Measurements from ENCODE around the gene MAP2. TPM values are rescaled to one million over a fixed set of nuclear protein-coding genes. Genes with fewer than 3 reads are reported as not detected.

MAP2 gene
- total RNA-seq, 1 donor from 2014 or later, result 6.9 TPM

DNA sequence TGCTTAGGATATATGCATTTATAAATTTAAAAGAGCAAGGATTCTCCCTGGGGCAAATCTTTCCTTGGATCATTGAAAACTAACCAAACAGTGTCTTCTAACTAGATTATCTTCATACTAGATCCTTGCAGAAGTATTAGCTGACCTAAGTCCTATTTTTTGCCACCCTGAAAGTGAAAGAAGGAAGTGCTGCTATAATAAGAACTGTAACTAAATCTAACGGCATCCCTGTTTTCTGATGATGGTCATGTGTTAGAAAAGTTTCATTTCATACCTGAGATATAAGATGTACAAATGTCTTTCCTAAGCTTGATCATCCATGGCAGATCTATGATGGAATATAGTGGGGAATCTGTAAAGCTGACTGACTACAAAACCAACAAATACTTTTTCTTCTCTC is 102.7 kb downstream of the MAP2 start:
- peaks cover 2% of the 10 kb centered on the region for H3K27me3 Mint-ChIP-seq (ENCODE audit: low read depth)

DNA sequence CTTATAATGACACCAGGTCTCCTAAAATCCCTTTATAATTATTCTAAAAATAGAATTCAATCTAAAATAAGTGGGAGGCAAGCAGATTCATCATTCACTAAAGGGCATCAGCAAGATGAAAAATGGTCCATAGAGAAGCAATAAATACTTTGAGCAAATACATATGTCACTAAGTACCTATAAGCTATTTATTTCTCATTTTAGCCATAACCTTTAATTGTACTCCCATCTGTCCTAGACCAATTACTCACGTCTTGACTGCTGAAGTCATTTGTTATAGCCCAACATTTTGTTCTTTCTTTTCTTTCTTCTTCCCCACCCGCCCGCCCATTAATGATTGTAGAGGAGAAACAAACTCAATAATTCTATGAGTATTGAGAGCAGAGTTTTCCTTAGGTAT is 105.7 kb downstream of the MAP2 start:
- DNase-seq (ENCODE audit: low spot score in 2 of 2, unreplicated experiment in 2 of 2), result no peak
- TF ChIP-seq, protein P1, sequence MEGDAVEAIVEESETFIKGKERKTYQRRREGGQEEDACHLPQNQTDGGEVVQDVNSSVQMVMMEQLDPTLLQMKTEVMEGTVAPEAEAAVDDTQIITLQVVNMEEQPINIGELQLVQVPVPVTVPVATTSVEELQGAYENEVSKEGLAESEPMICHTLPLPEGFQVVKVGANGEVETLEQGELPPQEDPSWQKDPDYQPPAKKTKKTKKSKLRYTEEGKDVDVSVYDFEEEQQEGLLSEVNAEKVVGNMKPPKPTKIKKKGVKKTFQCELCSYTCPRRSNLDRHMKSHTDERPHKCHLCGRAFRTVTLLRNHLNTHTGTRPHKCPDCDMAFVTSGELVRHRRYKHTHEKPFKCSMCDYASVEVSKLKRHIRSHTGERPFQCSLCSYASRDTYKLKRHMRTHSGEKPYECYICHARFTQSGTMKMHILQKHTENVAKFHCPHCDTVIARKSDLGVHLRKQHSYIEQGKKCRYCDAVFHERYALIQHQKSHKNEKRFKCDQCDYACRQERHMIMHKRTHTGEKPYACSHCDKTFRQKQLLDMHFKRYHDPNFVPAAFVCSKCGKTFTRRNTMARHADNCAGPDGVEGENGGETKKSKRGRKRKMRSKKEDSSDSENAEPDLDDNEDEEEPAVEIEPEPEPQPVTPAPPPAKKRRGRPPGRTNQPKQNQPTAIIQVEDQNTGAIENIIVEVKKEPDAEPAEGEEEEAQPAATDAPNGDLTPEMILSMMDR (IDR thresholded peaks at IDR 0.05; ENCODE audit: unreplicated experiment), result no peak
- Mint-ChIP-seq H3K36me3 (no peaks in the 10 kb centered on the region), H3K4me3 (no peak overlapping the region), H3K9me3 (no peaks in the 10 kb centered on the region), H3K27ac (no peak overlapping the region), H3K27me3 (ENCODE audit: low read depth) (peaks cover 2% of the 10 kb centered on the region), H3K4me1 (peaks cover 20% of the 10 kb centered on the region)

More for the DNA sequence above, 102.7 kb downstream of the MAP2 start:
- peaks cover 20% of the 10 kb centered on the region for H3K4me1 Mint-ChIP-seq
- H3K9me3 Mint-ChIP-seq, result no peaks in the 10 kb centered on the region
- no peak overlapping the region for H3K4me3 Mint-ChIP-seq
- no peak for DNase-seq (ENCODE audit: low spot score in 2 of 2, unreplicated experiment in 2 of 2)
- peak overlapping the region; percentile 93 for H3K27ac Mint-ChIP-seq
- TF ChIP-seq, protein P1 (IDR thresholded peaks at IDR 0.05; ENCODE audit: unreplicated experiment), result no peak
- H3K36me3 Mint-ChIP-seq, result no peaks in the 10 kb centered on the region

- DNase-seq (ENCODE audit: low spot score in 2 of 2, unreplicated experiment in 2 of 2), result no peak
- Mint-ChIP-seq H3K9me3 (no peaks in the 10 kb centered on the region), H3K27me3 (ENCODE audit: low read depth) (peaks cover 2% of the 10 kb centered on the region), H3K4me1 (peaks cover 2% of the 10 kb centered on the region), H3K27ac (no peak overlapping the region), H3K4me3 (no peak overlapping the region), H3K36me3 (no peaks in the 10 kb centered on the region)
- TF ChIP-seq, protein P1 (IDR thresholded peaks at IDR 0.05; ENCODE audit: unreplicated experiment), result no peak
Observed at GRCh38 chr2:209532321-209532720, 108.5 kb downstream of the MAP2 start.

DNA sequence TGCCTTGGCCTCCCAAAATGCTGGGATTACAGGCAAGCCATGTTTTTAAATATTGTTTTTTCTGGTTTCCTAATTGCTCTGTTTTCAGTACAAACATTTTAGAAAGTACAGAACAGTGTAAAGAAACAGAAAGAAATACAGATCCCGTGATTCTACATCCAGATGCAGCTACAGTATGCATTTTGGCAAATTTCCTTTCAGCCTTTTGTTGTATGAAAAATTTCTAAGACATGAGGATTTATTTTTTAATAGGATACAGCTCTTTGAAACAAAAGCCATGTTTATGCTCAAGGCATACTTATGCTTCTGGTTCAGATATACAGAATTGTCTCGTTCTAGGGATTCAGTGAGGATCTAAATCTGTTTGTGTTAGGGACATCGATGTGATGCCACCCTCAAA is 109.5 kb downstream of the MAP2 start:
- no peak overlapping the region for H3K4me3 Mint-ChIP-seq
- H3K27ac Mint-ChIP-seq, result no peak overlapping the region
- H3K9me3 Mint-ChIP-seq, result no peaks in the 10 kb centered on the region
- no peaks in the 10 kb centered on the region for H3K36me3 Mint-ChIP-seq
- no peak for DNase-seq (ENCODE audit: low spot score in 2 of 2, unreplicated experiment in 2 of 2)
- H3K27me3 Mint-ChIP-seq (ENCODE audit: low read depth), result peaks cover 2% of the 10 kb centered on the region
- TF ChIP-seq, protein P1 (IDR thresholded peaks at IDR 0.05; ENCODE audit: unreplicated experiment), result no peak
- no peaks in the 10 kb centered on the region for H3K4me1 Mint-ChIP-seq

DNA sequence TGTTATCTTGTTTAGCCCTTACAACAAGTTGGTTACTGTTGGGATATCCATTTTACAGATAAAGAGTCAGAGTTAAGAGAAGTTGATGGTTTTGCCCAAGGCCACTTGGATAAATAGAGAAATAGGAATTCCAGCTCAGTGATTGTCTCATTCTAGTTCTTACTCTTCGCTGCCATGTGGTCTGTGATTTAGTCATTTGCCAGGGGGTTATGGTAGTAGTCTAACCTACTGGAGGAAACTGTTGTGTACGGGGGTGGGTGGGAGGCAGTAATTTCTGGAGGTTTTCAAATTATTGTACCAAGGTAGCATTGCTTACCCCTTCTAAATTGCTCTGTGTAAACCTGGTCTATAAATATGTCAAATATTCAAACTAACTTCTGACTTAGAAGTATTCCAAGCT is 110.4 kb downstream of the MAP2 start:
- H3K27ac Mint-ChIP-seq, result no peak overlapping the region
- H3K4me1 Mint-ChIP-seq, result no peaks in the 10 kb centered on the region
- H3K9me3 Mint-ChIP-seq, result no peaks in the 10 kb centered on the region
- peaks cover 2% of the 10 kb centered on the region for H3K27me3 Mint-ChIP-seq (ENCODE audit: low read depth)
- H3K36me3 Mint-ChIP-seq, result no peaks in the 10 kb centered on the region
- no peak for DNase-seq (ENCODE audit: low spot score in 2 of 2, unreplicated experiment in 2 of 2)
- TF ChIP-seq, protein P1 (IDR thresholded peaks at IDR 0.05; ENCODE audit: unreplicated experiment), result no peak
- no peak overlapping the region for H3K4me3 Mint-ChIP-seq

DNA sequence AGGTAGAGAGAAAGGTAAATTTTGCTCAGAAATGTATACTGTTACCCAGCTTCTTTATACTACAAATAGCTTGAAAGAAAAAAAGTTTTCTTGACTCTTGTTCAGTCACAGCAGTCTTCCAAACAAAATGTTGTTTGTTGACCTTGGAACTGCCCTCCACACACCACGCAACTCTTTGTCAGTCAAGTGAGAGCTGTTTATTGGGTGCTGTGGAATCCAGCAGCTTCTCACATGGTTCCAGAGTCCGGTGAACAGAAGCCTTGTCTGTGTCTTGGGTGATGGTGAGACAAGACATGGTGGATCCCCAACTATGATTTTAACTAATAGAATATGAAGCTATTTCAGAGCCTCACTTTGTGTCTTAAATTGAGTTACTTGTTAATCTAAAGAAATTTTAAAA is 112.5 kb downstream of the MAP2 start:
- DNase-seq (ENCODE audit: low spot score in 2 of 2, unreplicated experiment in 2 of 2), result no peak
- Mint-ChIP-seq H3K27me3 (ENCODE audit: low read depth) (no peaks in the 10 kb centered on the region), H3K4me1 (no peaks in the 10 kb centered on the region), H3K9me3 (peaks cover 2% of the 10 kb centered on the region), H3K27ac (no peak overlapping the region), H3K36me3 (no peaks in the 10 kb centered on the region), H3K4me3 (no peak overlapping the region)
- TF ChIP-seq, protein P1 (IDR thresholded peaks at IDR 0.05; ENCODE audit: unreplicated experiment), result no peak
